PC-9 (cell line): ENCODE results near the gene KCNH8. TPM values are rescaled to one million over a fixed set of nuclear protein-coding genes. Genes with fewer than 3 reads are reported as not detected.
A peak's percentile ranks its signal among the peaks of the same experiment; 100 is the strongest.

ENCODE experiments used
- BruUV-seq: library from RNA; stranded (reverse); fragments of 400-500 nt; replicated peaks from 2 replicates; lab custom pipeline; 2021; lab: Mats Ljungman, UMichigan
- CTCF ChIA-PET: fragments of 300-600 bp; sonication (Branson Sonifier 250); formaldehyde crosslinking; loops from one replicate; lab custom pipeline; 2022; ENCODE audit warnings: antibody characterized with exemption; lab: Charles Lee
- POLR2A ChIA-PET: fragments of 300-600 bp; sonication (Branson Sonifier 250); formaldehyde crosslinking; loops from one replicate; lab custom pipeline; 2022; ENCODE audit warnings: antibody characterized with exemption; ENCODE audit not compliant: unreplicated experiment; lab: Charles Lee
- DNase-seq, 2 experiments: peaks; one replicate each; pipeline versions ENCODE4 v3.0.0 to v3.0.0-alpha.2; 2015 to 2022; ENCODE audit warnings: mixed read lengths in 1 of 2
- H2AFZ ChIP-seq: fragments of 200-600 bp; sonication (generic); 2 replicates; pipeline ENCODE4 v1.8.1; 2017; ENCODE audit warnings: antibody characterized with exemption
- H3F3A ChIP-seq: fragments of 200-600 bp; sonication (generic); 2 replicates; pipeline ENCODE4 v1.8.1; 2017; ENCODE audit warnings: antibody characterized with exemption, mild to moderate bottlenecking, low read depth; ENCODE audit not compliant: insufficient read depth
- H3K27ac ChIP-seq: fragments of 200-600 bp; sonication (generic); 2 replicates; pipeline ENCODE4 v1.6.1; 2016; ENCODE audit warnings: mixed run types
- H3K27me3 ChIP-seq: fragments of 200-600 bp; sonication (generic); 2 replicates; pipeline ENCODE4 v1.6.1; 2016; ENCODE audit warnings: low read depth, mixed run types; ENCODE audit not compliant: insufficient read depth
- H3K36me3 ChIP-seq: fragments of 200-600 bp; sonication (generic); 2 replicates; pipeline ENCODE4 v1.6.1; 2016; ENCODE audit warnings: low read depth, mixed run types
- H3K4me1 ChIP-seq: fragments of 200-600 bp; sonication (generic); replicated peaks from 2 replicates; pipeline ENCODE4 v1.6.1; 2016; ENCODE audit warnings: mixed run types; ENCODE audit not compliant: insufficient read depth
- H3K4me2 ChIP-seq: fragments of 200-600 bp; sonication (generic); 2 replicates; pipeline ENCODE4 v1.6.1; 2017; ENCODE audit warnings: mixed run types
- H3K4me3 ChIP-seq: fragments of 200-600 bp; sonication (generic); 2 replicates; pipeline ENCODE4 v1.6.1; 2016; ENCODE audit warnings: mixed run types
- H3K79me2 ChIP-seq: fragments of 200-600 bp; sonication (generic); 2 replicates; pipeline ENCODE4 v1.6.1; 2017; ENCODE audit warnings: low read depth, mixed run types
- H3K9me2 ChIP-seq: fragments of 200-600 bp; sonication (generic); 2 replicates; pipeline ENCODE4 v1.8.1; 2017; ENCODE audit warnings: mild to moderate bottlenecking; ENCODE audit not compliant: insufficient read depth
- H3K9me3 ChIP-seq: fragments of 200-600 bp; sonication (generic); 2 replicates; pipeline ENCODE4 v1.8.1; 2016; ENCODE audit warnings: low read depth; ENCODE audit not compliant: insufficient read depth
- H4K20me1 ChIP-seq: fragments of 200-600 bp; sonication (generic); 2 replicates; pipeline ENCODE4 v1.8.1; 2017; ENCODE audit not compliant: insufficient read depth
- CTCF ChIP-seq: fragments of 200-600 bp; sonication (generic); conservative IDR thresholded peaks from 2 replicates; pipeline ENCODE4 v1.6.1; 2017; ENCODE audit warnings: mixed run types, antibody characterized with exemption, mild to moderate bottlenecking, moderate library complexity
- EZH2 ChIP-seq: fragments of 200-600 bp; sonication (generic); IDR thresholded peaks from 2 replicates; pipeline ENCODE4 v1.8.0; 2017; ENCODE audit warnings: antibody characterized with exemption, low read depth
- intact Hi-C: fragments of 100-400 bp; cut with micrococcal nuclease; formaldehyde crosslinking; loops from one replicate; pipeline ENCODE4 v1.10.0; 2022; ENCODE audit not compliant: unreplicated experiment
- total RNA-seq: library from RNA; stranded (reverse); gene quantifications from 2 replicates; pipeline ENCODE4 v1.2.3, GENCODE V29; 2021

Gene KCNH8
- total RNA-seq, 1 experiment from 2014 or later = 0.63 TPM

- H3K4me1 ChIP-seq = no peaks in the 10 kb centered on the region
- ChIA-PET POLR2A (no interaction called here), CTCF (no interaction called here)
- no peaks in the 10 kb centered on the region for H3K36me3 ChIP-seq
- H3K27me3 ChIP-seq = no peaks in the 10 kb centered on the region
- no peaks in the 10 kb centered on the region for H4K20me1 ChIP-seq
- H3K9me2 ChIP-seq = no peaks in the 10 kb centered on the region
- no peaks in the 10 kb centered on the region for H3K79me2 ChIP-seq
- H3K4me3 ChIP-seq = no peak overlapping the region
- H3K27ac ChIP-seq = no peak overlapping the region
- H2AFZ ChIP-seq = no peak overlapping the region
- no peaks in the 10 kb centered on the region for H3K9me3 ChIP-seq
- no peak for DNase-seq
- no TSS peak for BruUV-seq
- H3F3A ChIP-seq = no peaks in the 10 kb centered on the region
- H3K4me2 ChIP-seq = no peak overlapping the region
- TF ChIP-seq CTCF = no peak
- TF ChIP-seq EZH2 = no peak
- intact Hi-C loops = no loop called here
Observed at GRCh38 chr3:19206540-19206939, 58.2 kb downstream of the KCNH8 start.

- Histone ChIP-seq H3K9me2 (no peaks in the 10 kb centered on the region), H2AFZ (no peak overlapping the region), H4K20me1 (no peaks in the 10 kb centered on the region), H3F3A (no peaks in the 10 kb centered on the region), H3K4me3 (no peak overlapping the region), H3K4me2 (no peak overlapping the region), H3K9me3 (no peaks in the 10 kb centered on the region), H3K27ac (no peak overlapping the region), H3K79me2 (no peaks in the 10 kb centered on the region), H3K4me1 (no peaks in the 10 kb centered on the region), H3K36me3 (no peaks in the 10 kb centered on the region), H3K27me3 (no peaks in the 10 kb centered on the region)
- intact Hi-C loops = no loop called here
- ChIA-PET CTCF (no interaction called here), POLR2A (no interaction called here)
- no peak for DNase-seq
- TF ChIP-seq EZH2 (no peak), CTCF (0 out of 2 replicates have a peak, but pooled peaks have one; percentile 32)
- no TSS peak for BruUV-seq
Observed at GRCh38 chr3:19213603-19214220, 65.4 kb downstream of the KCNH8 start.

- Histone ChIP-seq H3K4me2 (no peak overlapping the region), H3K9me3 (no peaks in the 10 kb centered on the region), H4K20me1 (no peaks in the 10 kb centered on the region), H3K9me2 (no peaks in the 10 kb centered on the region), H3F3A (no peaks in the 10 kb centered on the region), H3K79me2 (no peaks in the 10 kb centered on the region), H3K4me3 (no peak overlapping the region), H3K36me3 (no peaks in the 10 kb centered on the region), H3K4me1 (no peaks in the 10 kb centered on the region), H3K27ac (no peak overlapping the region), H2AFZ (no peak overlapping the region), H3K27me3 (no peaks in the 10 kb centered on the region)
- intact Hi-C loops = no loop called here
- BruUV-seq = no TSS peak
- TF ChIP-seq CTCF (no peak), EZH2 (no peak)
- DNase-seq = no peak
- POLR2A ChIA-PET = no interaction called here
- CTCF ChIA-PET = no interaction called here
Observed at GRCh38 chr3:19215427-19215826, 67.1 kb downstream of the KCNH8 start.
